Measurements from ENCODE around the gene VPS35L. TPM values are rescaled to one million over a fixed set of nuclear protein-coding genes. Genes with fewer than 3 reads are reported as not detected.
"Not testable (repeated sequence)": the region's sequence is repeated elsewhere in the genome, so short reads cannot be mapped to it uniquely, and the experiment has no call there.

The VPS35L gene
- total RNA-seq, 1 donor, result 29.4 TPM

DNA sequence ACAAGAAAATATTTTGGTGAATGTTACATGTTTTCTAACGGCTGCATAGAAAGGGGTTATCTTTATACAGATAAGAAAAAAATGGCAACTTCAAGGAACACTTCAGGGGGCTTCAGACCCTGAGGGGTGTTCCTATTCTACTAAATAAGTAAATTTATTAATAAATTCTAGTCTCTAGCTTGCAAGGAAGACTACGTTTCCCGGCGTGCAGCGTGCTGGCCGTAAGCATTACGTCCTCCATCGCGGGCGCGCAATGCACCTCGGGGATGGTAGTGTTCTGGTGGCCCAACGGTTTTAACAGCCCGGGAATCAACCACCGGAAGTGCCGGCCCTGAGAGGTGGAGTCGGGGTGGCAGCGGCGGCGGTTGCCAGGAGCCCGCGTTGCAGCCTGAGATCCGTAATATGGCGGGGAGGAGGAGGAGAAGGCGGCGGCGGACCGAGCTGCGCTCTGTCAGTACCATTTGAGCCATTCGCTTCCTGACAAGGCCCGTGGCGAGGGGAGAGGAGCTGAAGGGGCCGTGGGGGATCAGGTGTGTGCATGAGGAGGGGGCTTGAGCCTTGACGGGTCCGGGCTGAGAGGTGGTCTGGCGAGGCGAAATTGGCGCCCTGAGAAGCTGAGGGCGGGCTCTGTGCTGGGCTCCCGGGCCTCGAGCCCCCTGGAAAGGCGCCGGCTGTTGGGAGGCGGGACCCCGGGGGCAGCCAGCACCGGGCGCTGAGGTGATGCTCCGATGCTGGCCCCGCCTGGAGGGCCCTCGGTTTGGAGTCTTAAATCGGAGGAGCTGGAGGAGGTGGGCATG is 31.7 kb upstream of the VPS35L start, which contains the start of gene CCP110:
TSS of gene CCP110 (plus strand) at position 384 of the 797 bp plus-strand sequence. CDS start 3,940 bp downstream, outside the sequence.
- no peaks in the 10 kb centered on the region for H3K27me3 ChIP-seq (ENCODE audit: insufficient read depth, low read length)
- no peaks in the 10 kb centered on the region for H3K9me3 ChIP-seq (ENCODE audit: low read depth, low read length)
- peaks cover 52% of the 10 kb centered on the region for H3K4me1 ChIP-seq (ENCODE audit: insufficient read depth, low read length)
- peak within 1 kb of the TSS; percentile 86 for H3K4me3 ChIP-seq (ENCODE audit: low read length)

DNA sequence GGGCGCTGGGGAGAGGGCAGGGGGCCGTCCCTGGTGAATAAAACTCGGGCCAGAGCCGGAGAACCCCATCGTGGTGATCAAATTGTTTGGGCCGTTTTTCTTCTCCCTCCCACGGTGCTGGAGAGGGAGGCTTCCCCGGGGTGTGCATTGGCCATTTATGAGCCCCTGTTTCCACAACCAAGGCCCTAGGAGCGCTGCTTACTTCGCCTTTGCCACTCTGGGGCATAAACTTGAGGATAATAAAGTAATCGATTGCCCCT is 31.2 kb upstream of the VPS35L start:
- Histone ChIP-seq H3K4me1 (ENCODE audit: insufficient read depth, low read length) (peaks cover 48% of the 10 kb centered on the region), H3K27me3 (ENCODE audit: insufficient read depth, low read length) (no peaks in the 10 kb centered on the region), H3K9me3 (ENCODE audit: low read depth, low read length) (no peaks in the 10 kb centered on the region), H3K4me3 (ENCODE audit: low read length) (peak overlapping the region; percentile 86)

DNA sequence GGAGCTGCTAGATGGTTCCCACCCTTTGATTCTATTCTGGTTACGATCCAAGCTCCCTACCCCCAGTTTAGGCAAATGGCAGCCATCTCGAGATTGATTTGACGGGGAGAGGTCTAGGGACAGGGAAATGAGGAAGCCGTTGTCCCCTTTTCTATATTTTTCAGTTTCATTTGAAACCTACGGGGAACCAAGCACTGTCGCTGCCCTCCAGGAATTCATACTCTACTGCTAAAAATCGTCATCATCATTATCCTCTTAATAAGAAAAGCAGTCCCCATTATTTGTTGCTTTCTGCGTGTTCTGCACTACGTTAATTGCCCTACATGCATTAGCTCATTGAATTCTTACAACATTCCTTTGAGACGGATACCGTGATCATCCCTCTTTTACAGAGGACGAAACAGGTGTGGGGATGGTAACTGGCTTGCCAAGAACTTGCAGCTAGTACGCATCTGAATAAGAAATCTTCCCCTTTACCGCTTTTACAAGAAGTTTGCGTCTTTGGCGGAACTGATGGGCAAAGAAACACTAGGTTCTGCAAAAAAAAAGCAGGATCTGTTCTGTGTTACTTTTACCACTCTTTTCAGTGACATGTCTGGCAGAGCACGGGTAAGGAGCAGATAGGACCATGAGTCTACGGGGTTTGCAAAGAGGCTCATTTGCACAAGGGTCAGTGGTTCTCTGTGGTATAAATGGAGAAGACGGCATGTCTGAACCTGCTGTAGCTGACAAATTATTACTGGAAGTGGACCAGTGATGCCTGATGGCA is 30.7 kb upstream of the VPS35L start:
- H3K27me3 ChIP-seq (ENCODE audit: insufficient read depth, low read length), result no peaks in the 10 kb centered on the region
- no peaks in the 10 kb centered on the region for H3K9me3 ChIP-seq (ENCODE audit: low read depth, low read length)
- H3K4me1 ChIP-seq (ENCODE audit: insufficient read depth, low read length), result peaks cover 44% of the 10 kb centered on the region
- H3K4me3 ChIP-seq (ENCODE audit: low read length), result peak overlapping the region; percentile 86

DNA sequence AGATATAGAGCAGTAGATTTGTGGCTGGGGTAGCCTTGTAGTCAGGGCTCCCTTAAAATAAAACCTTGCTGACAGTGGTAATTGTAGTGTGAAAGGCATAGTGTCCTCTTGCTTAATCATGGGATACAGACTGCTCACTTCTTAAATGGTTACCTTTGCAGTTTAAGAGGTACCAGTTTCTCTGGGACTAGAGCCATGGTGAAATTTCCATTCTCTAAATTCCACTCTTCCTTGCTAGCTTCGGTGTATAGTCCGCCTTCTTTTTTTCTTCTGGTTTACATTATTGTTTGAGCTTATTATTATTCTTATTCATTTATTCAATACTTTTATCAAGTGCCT is 30.1 kb upstream of the VPS35L start:
- Histone ChIP-seq H3K9me3 (ENCODE audit: low read depth, low read length) (no peaks in the 10 kb centered on the region), H3K27me3 (ENCODE audit: insufficient read depth, low read length) (no peaks in the 10 kb centered on the region), H3K4me1 (ENCODE audit: insufficient read depth, low read length) (peaks cover 38% of the 10 kb centered on the region), H3K4me3 (ENCODE audit: low read length) (peak overlapping the region; percentile 86)

DNA sequence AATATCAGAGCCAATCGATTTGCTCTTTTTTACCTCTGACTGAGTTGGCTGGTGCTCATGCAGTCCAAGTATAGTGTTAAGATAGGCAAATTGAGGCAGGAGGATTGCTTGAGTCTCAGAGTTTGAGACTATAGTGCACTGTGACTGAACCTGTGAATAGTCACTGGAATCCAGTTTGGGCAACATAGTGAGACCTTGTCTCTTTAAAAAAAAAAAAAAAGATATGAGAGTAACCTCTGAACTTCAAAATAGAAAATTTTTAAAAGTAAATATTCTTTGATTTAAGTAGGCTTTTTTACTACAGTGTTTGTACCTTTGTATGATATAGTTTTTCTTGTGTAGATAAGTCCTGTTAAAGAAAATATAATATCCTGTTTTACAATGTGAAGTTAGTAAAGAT is 28.3 kb upstream of the VPS35L start:
- H3K9me3 ChIP-seq (ENCODE audit: low read depth, low read length), result no peaks in the 10 kb centered on the region
- peaks cover 27% of the 10 kb centered on the region for H3K4me1 ChIP-seq (ENCODE audit: insufficient read depth, low read length)
- H3K4me3 ChIP-seq (ENCODE audit: low read length), result no peak overlapping the region
- no peaks in the 10 kb centered on the region for H3K27me3 ChIP-seq (ENCODE audit: insufficient read depth, low read length)

DNA sequence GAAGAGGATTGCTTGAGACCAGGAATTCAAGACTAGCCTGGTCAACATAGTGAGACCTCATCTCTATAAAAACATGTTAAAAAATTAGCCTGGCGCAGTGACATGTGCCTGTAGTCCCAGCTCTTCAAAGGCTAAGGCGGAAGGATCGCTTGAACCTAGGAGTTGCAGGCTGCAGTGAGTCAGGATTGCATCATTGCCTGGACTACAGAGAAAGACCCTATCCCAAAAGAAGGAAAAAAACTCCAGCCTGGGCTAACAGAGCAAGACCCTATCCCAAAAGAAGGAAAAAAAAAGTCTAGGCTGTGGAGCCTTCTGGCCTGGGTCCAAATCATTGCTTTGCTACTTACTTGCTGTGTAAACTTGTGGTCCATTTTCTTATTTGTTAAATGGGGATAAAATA is 26.8 kb upstream of the VPS35L start:
- H3K27me3 ChIP-seq (ENCODE audit: insufficient read depth, low read length), result no peaks in the 10 kb centered on the region

DNA sequence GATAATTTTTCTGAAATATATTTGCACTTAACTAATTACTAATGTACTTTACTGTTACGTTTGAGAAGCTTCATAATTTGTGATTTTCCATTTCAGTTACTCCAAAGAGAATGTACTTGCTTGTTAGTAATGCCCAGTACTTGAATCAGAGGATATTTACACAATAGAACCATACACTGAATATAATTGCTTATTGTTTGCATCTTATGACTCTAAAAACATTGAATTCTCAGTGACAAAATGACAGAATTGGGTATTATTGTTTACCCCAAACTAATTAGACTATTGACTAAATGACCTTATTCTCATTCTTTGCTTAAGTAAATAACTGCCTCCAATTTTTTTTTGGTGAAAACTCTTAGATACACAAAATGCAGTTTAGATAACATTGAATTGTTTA is 22.9 kb upstream of the VPS35L start:
- Histone ChIP-seq H3K9me3 (ENCODE audit: low read depth, low read length) (no peaks in the 10 kb centered on the region), H3K4me1 (ENCODE audit: insufficient read depth, low read length) (no peaks in the 10 kb centered on the region), H3K4me3 (ENCODE audit: low read length) (no peak overlapping the region), H3K27me3 (ENCODE audit: insufficient read depth, low read length) (no peaks in the 10 kb centered on the region)

More for the DNA sequence above, 26.8 kb upstream of the VPS35L start:
- no peaks in the 10 kb centered on the region for H3K9me3 ChIP-seq (ENCODE audit: low read depth, low read length)
- peaks cover 14% of the 10 kb centered on the region for H3K4me1 ChIP-seq (ENCODE audit: insufficient read depth, low read length)
- no peak overlapping the region for H3K4me3 ChIP-seq (ENCODE audit: low read length)

DNA sequence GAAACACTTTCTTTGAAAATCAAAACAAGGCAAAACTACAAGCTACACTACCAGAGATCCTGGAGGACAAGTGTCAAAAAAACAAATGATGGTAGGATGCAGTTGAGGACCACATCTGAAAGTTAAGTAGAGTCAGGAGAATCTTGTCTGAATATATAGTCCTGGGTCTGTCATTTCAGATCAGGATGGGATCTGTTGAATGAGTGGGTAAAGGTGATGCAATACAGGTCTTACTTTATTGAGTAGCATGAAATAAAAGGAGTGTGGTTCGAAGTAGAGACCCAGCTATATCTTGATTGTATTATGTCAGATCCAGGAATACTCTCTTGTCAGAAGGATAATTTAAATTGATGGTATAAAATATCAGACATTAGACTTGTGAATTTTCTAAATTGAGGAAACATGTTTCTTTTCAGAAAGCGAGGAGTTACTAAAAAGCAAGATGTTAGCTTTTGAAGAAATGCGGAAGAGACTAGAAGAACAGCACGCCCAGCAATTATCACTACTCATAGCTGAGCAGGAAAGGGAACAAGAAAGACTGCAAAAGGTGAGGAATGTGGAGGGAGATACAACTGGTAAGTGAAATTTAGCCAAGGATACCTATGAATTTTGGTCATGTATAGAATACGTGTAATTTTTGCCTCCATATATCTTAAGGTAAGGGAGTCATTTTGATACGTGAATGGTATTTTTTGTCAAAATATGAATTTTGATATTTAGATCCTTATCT is 15.1 kb upstream of the VPS35L start:
- Histone ChIP-seq H3K4me3 (ENCODE audit: low read length) (no peak overlapping the region), H3K27me3 (ENCODE audit: insufficient read depth, low read length) (no peaks in the 10 kb centered on the region), H3K9me3 (ENCODE audit: low read depth, low read length) (no peaks in the 10 kb centered on the region), H3K4me1 (ENCODE audit: insufficient read depth, low read length) (no peaks in the 10 kb centered on the region)

DNA sequence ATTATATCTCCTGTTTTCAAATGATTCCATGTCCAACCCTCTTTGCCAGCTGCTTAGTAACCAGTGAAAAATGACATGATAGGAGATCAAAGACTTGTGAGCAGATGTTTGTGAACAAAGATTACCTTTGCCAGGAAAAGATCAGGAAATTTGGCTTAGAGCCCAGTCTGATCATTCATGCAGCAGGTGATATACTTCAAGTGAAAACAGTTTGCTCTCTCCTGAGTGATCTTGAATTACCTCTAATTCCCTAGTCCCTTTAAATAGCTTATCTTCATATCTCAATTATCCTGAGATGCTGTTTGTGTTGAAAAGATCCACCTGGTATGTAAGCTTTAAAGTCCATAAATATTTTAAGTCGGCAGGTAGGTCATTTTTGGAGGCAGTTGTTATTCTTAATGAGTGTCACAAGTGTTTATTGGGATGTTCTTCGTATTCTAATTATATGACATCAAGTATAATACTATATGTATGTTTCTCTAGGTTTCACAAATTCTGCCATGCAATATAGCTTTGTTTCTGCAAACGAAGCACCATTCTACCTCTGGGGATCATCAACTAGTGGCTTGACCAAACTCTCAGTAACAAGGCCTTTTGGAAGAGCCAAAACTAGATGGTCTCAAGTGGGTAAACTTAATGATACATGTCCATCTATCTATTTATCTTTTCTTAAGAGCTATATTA is 13.2 kb upstream of the VPS35L start:
- no peaks in the 10 kb centered on the region for H3K9me3 ChIP-seq (ENCODE audit: low read depth, low read length)
- no peak overlapping the region for H3K4me3 ChIP-seq (ENCODE audit: low read length)
- H3K4me1 ChIP-seq (ENCODE audit: insufficient read depth, low read length), result no peaks in the 10 kb centered on the region
- no peaks in the 10 kb centered on the region for H3K27me3 ChIP-seq (ENCODE audit: insufficient read depth, low read length)

DNA sequence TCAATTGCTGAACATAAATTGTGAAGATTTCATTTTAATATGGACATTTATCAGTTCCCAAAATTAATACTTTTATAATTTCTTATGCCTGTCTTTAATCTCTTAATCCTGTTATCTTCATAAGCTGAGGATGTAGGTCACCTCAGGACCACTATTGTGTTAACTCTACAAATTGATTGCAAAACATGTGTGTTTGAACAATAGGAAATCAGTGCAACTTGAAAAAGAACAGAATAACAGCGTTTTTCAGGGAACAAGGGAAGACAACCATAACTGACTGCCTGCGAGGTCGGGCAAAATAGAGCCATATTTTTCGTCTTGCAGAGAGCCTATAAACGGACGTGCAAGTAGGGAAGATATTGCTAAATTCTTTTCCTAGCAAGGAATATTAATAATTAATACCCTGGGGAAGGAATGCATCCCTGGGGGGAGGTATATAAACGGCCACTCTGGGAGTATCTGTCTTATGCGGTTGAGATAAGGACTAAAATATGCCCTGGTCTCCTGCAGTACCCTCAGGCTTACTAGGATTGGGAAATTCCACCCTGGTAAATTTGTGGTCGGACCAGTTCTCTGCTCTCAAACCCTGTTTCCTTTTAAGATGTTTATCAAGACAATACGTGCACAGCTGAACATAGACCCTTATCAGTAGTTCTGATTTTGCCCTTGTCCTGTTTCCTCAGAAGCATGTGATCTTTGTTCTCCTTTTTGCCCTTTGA is 12.1 kb upstream of the VPS35L start:
- not testable (repeated sequence) for H3K9me3 ChIP-seq (ENCODE audit: low read depth, low read length); H3K27me3 ChIP-seq (ENCODE audit: insufficient read depth, low read length); H3K4me1 ChIP-seq (ENCODE audit: insufficient read depth, low read length); H3K4me3 ChIP-seq (ENCODE audit: low read length)

DNA sequence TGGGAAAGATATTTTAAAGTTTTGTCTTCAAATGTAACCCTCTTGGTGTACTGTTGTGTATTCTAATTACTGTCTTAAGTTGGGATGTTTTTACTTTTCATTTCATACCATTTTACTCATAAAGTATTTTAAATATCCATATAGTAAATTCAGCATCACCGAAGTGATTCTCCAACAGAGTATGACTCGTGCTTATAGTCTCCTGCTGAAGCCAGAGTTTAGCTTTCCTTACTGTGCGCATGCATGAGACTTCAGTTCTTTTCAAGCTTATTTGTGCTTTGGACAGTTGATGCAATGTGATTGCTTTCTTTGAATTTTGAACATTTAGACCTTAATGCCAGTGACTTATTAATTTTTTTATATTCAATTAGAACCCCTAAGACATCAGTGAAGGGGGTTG is 7.4 kb upstream of the VPS35L start:
- Histone ChIP-seq H3K27me3 (ENCODE audit: insufficient read depth, low read length) (no peaks in the 10 kb centered on the region), H3K4me1 (ENCODE audit: insufficient read depth, low read length) (no peaks in the 10 kb centered on the region), H3K4me3 (ENCODE audit: low read length) (no peak overlapping the region), H3K9me3 (ENCODE audit: low read depth, low read length) (no peaks in the 10 kb centered on the region)

DNA sequence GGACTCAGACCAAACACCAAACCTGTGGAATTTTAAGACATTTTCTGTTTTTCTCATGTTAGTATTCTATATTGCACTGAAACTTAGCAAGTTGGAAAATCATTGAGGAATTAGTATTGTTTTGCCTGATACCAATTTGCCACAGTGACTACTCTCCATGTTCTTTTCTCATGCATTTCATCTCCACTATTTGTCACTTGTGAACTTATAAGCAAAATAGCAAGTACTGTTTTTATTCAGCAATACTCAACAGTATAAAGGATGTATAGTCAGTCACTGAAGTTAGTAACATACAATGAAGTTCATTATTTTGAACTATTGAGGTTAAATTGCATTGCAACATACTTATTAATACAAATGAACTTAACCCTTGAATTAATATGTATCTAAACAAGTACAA is 5.8 kb upstream of the VPS35L start:
- no peaks in the 10 kb centered on the region for H3K9me3 ChIP-seq (ENCODE audit: low read depth, low read length)
- H3K4me3 ChIP-seq (ENCODE audit: low read length), result no peak overlapping the region
- H3K27me3 ChIP-seq (ENCODE audit: insufficient read depth, low read length), result no peaks in the 10 kb centered on the region
- H3K4me1 ChIP-seq (ENCODE audit: insufficient read depth, low read length), result peaks cover 6% of the 10 kb centered on the region

DNA sequence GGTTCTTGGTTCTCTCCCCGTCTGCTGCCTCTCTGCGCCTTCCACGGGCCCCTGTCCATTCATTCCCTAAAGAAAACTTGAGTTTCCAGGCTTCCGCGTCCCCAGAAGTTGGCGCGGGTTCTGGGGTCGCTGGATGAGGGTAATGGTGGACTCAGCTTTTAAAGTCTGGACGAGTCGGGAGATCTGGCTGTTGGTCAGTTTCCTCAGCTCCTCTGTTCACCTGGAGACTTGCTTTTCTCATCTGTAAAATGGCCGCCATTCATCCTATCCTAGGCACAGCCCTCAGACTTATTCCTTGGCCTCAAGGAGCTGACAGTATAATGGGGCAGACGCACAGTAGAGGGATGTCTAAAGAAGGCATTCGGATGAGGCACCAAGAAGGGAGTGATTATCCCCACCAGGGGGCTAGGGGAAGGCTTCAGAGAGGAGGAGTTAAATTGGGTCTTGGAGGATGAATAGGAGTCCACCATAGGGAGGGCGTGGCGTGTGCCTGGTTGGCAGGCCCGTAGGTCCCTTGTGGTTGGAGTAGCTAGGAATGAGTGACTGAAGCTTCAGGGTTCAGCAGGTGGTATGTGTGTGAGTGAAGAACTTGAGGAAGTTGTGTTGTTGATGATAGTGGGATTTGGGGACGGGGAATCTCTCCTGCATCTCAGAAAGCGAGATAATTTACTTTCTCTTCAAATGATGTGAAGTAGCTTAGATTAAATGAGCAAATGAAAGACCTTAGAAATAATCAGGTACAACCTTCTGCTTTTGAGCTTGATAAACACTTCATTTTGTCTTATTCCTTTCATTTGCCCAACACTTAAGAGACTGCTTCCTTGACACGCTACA is 652 bp downstream of the VPS35L start:
- peak overlapping the region; percentile 66 for H3K4me3 ChIP-seq (ENCODE audit: low read length)
- H3K27me3 ChIP-seq (ENCODE audit: insufficient read depth, low read length), result no peaks in the 10 kb centered on the region
- peaks cover 16% of the 10 kb centered on the region for H3K4me1 ChIP-seq (ENCODE audit: insufficient read depth, low read length)
- no peaks in the 10 kb centered on the region for H3K9me3 ChIP-seq (ENCODE audit: low read depth, low read length)
